ENCODE data around the gene APOO. TPM values are rescaled to one million over a fixed set of nuclear protein-coding genes. Genes with fewer than 3 reads are reported as not detected.

APOO gene
- total RNA-seq, 1 donor from 2014 or later = 34.6 TPM

DNA sequence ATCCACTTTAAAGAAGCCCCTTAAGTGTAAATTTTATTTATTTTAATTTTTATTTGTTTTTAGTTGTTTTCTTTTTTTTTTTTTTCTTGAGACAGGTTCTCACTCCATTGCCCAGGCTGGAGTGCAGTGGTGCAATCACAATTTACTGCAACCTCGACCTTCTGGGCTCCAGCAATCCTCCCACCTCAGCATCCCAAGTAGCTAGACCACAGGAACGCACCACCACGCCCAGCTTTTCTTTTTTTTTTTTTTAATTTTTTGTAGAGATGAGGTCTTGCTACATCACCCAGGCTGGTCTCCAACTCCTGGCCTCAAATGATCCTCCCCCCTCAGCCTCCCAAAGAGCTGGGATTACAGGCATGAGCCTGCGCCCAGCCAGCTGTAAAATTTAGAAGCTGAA, 118.8 kb downstream of the APOO start:
- no peak overlapping the region for H3K9ac ChIP-seq (ENCODE audit: low read length)
- H2AFZ ChIP-seq (ENCODE audit: low read depth, low read length) = no peak overlapping the region
- peaks cover 6% of the 10 kb centered on the region for H3K36me3 ChIP-seq (ENCODE audit: insufficient read depth, low read length)
- H3K4me1 ChIP-seq (ENCODE audit: insufficient read depth, low read length) = peaks cover 4% of the 10 kb centered on the region
- no peaks in the 10 kb centered on the region for H3K27me3 Mint-ChIP-seq (ENCODE audit: low read depth, unreplicated experiment)
- peaks cover 14% of the 10 kb centered on the region for H3K79me2 ChIP-seq (ENCODE audit: insufficient read depth, low read length)
- no peaks in the 10 kb centered on the region for H3K9me3 Mint-ChIP-seq (ENCODE audit: unreplicated experiment)
- TF ChIP-seq EZH2 (IDR thresholded peaks at IDR 0.05; ENCODE audit: insufficient read depth, low read length) = no peak
- TF ChIP-seq, protein P1, sequence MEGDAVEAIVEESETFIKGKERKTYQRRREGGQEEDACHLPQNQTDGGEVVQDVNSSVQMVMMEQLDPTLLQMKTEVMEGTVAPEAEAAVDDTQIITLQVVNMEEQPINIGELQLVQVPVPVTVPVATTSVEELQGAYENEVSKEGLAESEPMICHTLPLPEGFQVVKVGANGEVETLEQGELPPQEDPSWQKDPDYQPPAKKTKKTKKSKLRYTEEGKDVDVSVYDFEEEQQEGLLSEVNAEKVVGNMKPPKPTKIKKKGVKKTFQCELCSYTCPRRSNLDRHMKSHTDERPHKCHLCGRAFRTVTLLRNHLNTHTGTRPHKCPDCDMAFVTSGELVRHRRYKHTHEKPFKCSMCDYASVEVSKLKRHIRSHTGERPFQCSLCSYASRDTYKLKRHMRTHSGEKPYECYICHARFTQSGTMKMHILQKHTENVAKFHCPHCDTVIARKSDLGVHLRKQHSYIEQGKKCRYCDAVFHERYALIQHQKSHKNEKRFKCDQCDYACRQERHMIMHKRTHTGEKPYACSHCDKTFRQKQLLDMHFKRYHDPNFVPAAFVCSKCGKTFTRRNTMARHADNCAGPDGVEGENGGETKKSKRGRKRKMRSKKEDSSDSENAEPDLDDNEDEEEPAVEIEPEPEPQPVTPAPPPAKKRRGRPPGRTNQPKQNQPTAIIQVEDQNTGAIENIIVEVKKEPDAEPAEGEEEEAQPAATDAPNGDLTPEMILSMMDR (IDR thresholded peaks at IDR 0.05; ENCODE audit: insufficient read depth, low read depth, low read length) = no peak
- DNase-seq (ENCODE audit: low read depth) (no peak), FAIRE-seq (no peak)
- no peak overlapping the region for H3K4me2 ChIP-seq (ENCODE audit: low read length)
- no peak overlapping the region for H3K27ac ChIP-seq (ENCODE audit: low read depth, low read length)
- peaks cover 5% of the 10 kb centered on the region for H3K4me1 Mint-ChIP-seq (ENCODE audit: low read depth, unreplicated experiment)
- H3K4me3 Mint-ChIP-seq (ENCODE audit: unreplicated experiment) = no peak overlapping the region
- H3K36me3 Mint-ChIP-seq (ENCODE audit: low read depth, unreplicated experiment) = peaks cover 2% of the 10 kb centered on the region
- no peaks in the 10 kb centered on the region for H3K9me3 ChIP-seq (ENCODE audit: insufficient read depth, low read depth, low read length)
- no peak overlapping the region for H3K27ac Mint-ChIP-seq (ENCODE audit: unreplicated experiment)
- H4K20me1 ChIP-seq (ENCODE audit: insufficient read depth, low read length) = peaks cover 19% of the 10 kb centered on the region
- no peak overlapping the region for H3K4me3 ChIP-seq (ENCODE audit: insufficient read depth, low read depth, low read length)
- H3K27me3 ChIP-seq (ENCODE audit: insufficient read depth, low read length) = no peaks in the 10 kb centered on the region

DNA sequence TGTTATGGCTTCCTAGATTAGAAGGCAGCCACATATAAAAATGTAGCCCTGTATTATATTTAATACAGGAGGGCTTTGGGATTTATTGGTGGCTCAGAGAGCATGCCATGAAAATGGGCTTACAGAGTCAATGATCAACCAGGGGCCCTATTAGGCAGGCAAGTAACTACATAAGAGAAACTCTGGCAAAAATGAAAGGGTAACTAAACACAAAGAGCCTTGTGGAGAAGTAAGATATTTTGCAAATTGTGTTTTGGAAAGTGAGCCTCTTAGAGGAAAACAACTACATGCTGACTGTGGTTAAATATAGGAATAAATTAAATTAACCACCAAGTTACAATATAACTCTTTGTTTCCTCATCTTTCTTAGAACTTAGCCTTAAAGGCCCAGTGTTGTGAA, 119.2 kb downstream of the APOO start:
- Mint-ChIP-seq H3K4me3 (ENCODE audit: unreplicated experiment) (no peak overlapping the region), H3K9me3 (ENCODE audit: unreplicated experiment) (peaks cover 2% of the 10 kb centered on the region)
- no peak for DNase-seq (ENCODE audit: low read depth)

DNA sequence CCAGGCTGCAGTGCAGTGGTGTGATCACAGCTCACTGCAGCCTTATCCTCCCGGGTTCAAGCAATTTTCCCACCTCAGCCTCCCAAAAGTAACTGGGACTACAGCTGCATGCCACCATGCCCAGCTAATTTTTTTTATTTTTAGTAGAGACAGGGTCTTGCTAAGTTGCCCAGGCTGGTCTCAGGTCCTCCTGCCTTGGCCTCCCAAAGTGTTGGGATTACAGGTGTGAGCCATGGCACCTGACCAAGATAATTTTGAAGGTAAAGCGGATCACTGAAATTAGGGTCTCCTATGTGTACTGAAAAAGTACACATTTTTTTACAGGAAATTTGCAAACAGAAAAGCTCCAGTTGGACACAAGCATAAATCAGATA, 120.0 kb downstream of the APOO start:
- no peak overlapping the region for H3K27ac Mint-ChIP-seq (ENCODE audit: unreplicated experiment)

More for the DNA sequence above, 119.2 kb downstream of the APOO start:
- Mint-ChIP-seq H3K4me1 (ENCODE audit: low read depth, unreplicated experiment) (peaks cover 5% of the 10 kb centered on the region), H3K27me3 (ENCODE audit: low read depth, unreplicated experiment) (no peaks in the 10 kb centered on the region), H3K27ac (ENCODE audit: unreplicated experiment) (no peak overlapping the region), H3K36me3 (ENCODE audit: low read depth, unreplicated experiment) (peaks cover 2% of the 10 kb centered on the region)
- Histone ChIP-seq H3K4me3 (ENCODE audit: insufficient read depth, low read depth, low read length) (no peak overlapping the region), H3K27me3 (ENCODE audit: insufficient read depth, low read length) (no peaks in the 10 kb centered on the region), H4K20me1 (ENCODE audit: insufficient read depth, low read length) (peaks cover 22% of the 10 kb centered on the region), H3K4me2 (ENCODE audit: low read length) (no peak overlapping the region), H3K79me2 (ENCODE audit: insufficient read depth, low read length) (peaks cover 18% of the 10 kb centered on the region), H3K27ac (ENCODE audit: low read depth, low read length) (no peak overlapping the region), H3K4me1 (ENCODE audit: insufficient read depth, low read length) (peaks cover 4% of the 10 kb centered on the region), H3K36me3 (ENCODE audit: insufficient read depth, low read length) (peaks cover 6% of the 10 kb centered on the region), H3K9me3 (ENCODE audit: insufficient read depth, low read depth, low read length) (no peaks in the 10 kb centered on the region), H2AFZ (ENCODE audit: low read depth, low read length) (no peak overlapping the region), H3K9ac (ENCODE audit: low read length) (no peak overlapping the region)
- TF ChIP-seq, protein P1 (IDR thresholded peaks at IDR 0.05; ENCODE audit: insufficient read depth, low read depth, low read length) = no peak
- FAIRE-seq = no peak

More for the DNA sequence above, 120.0 kb downstream of the APOO start:
- peaks cover 2% of the 10 kb centered on the region for H3K36me3 Mint-ChIP-seq (ENCODE audit: low read depth, unreplicated experiment)
- FAIRE-seq (no peak), DNase-seq (ENCODE audit: low read depth) (no peak)
- Histone ChIP-seq H3K9ac (ENCODE audit: low read length) (no peak overlapping the region), H2AFZ (ENCODE audit: low read depth, low read length) (no peak overlapping the region), H3K4me2 (ENCODE audit: low read length) (no peak overlapping the region), H3K4me3 (ENCODE audit: insufficient read depth, low read depth, low read length) (no peak overlapping the region), H3K4me1 (ENCODE audit: insufficient read depth, low read length) (peaks cover 4% of the 10 kb centered on the region), H3K36me3 (ENCODE audit: insufficient read depth, low read length) (peaks cover 6% of the 10 kb centered on the region), H3K9me3 (ENCODE audit: insufficient read depth, low read depth, low read length) (no peaks in the 10 kb centered on the region), H3K27ac (ENCODE audit: low read depth, low read length) (no peak overlapping the region), H4K20me1 (ENCODE audit: insufficient read depth, low read length) (peaks cover 22% of the 10 kb centered on the region), H3K27me3 (ENCODE audit: insufficient read depth, low read length) (no peaks in the 10 kb centered on the region), H3K79me2 (ENCODE audit: insufficient read depth, low read length) (peaks cover 22% of the 10 kb centered on the region)
- TF ChIP-seq, protein P1 (IDR thresholded peaks at IDR 0.05; ENCODE audit: insufficient read depth, low read depth, low read length) = no peak
- TF ChIP-seq EZH2 (IDR thresholded peaks at IDR 0.05; ENCODE audit: insufficient read depth, low read length) = no peak
- peaks cover 2% of the 10 kb centered on the region for H3K9me3 Mint-ChIP-seq (ENCODE audit: unreplicated experiment)
- no peaks in the 10 kb centered on the region for H3K27me3 Mint-ChIP-seq (ENCODE audit: low read depth, unreplicated experiment)
- peaks cover 5% of the 10 kb centered on the region for H3K4me1 Mint-ChIP-seq (ENCODE audit: low read depth, unreplicated experiment)
- no peak overlapping the region for H3K4me3 Mint-ChIP-seq (ENCODE audit: unreplicated experiment)
